Stomach smooth muscle (tissue), 2 donors: Measurements from ENCODE around the gene FOXF1.

Experiments used
- H3K27ac ChIP-seq: one replicate; pipeline ENCODE4 v1.7.0; 2013; ENCODE audit warnings: mild to moderate bottlenecking, low read length, inconsistent platforms
- H3K27me3 ChIP-seq, 2 donors: one replicate each; pipeline ENCODE4 v1.7.0; 2013; ENCODE audit warnings: low read length in 2 of 2; ENCODE audit not compliant: insufficient read depth in 2 of 2, control insufficient read depth in 1 of 2
- H3K36me3 ChIP-seq, 2 donors: one replicate each; pipeline ENCODE4 v1.7.0; 2013; ENCODE audit warnings: low read length in 2 of 2; ENCODE audit not compliant: control insufficient read depth in 2 of 2, insufficient read depth in 2 of 2
- H3K4me1 ChIP-seq: one replicate; pipeline ENCODE4 v1.7.0; 2013; ENCODE audit warnings: low read length; ENCODE audit not compliant: control insufficient read depth, insufficient read depth
- H3K4me3 ChIP-seq, 2 donors: one replicate each; pipeline ENCODE4 v1.7.0; 2013; ENCODE audit warnings: low read length in 2 of 2
- H3K9ac ChIP-seq, 2 donors: one replicate each; pipeline ENCODE4 v1.7.0; 2013; ENCODE audit warnings: low read length in 2 of 2, mild to moderate bottlenecking in 1 of 2
- H3K9me3 ChIP-seq, 2 donors: one replicate each; pipeline ENCODE4 v1.7.0; 2013; ENCODE audit warnings: low read length in 2 of 2; ENCODE audit not compliant: control insufficient read depth in 2 of 2
- donor health status: healthy.
- donor health status: Pancreatic carcinoma.

The FOXF1 gene

DNA sequence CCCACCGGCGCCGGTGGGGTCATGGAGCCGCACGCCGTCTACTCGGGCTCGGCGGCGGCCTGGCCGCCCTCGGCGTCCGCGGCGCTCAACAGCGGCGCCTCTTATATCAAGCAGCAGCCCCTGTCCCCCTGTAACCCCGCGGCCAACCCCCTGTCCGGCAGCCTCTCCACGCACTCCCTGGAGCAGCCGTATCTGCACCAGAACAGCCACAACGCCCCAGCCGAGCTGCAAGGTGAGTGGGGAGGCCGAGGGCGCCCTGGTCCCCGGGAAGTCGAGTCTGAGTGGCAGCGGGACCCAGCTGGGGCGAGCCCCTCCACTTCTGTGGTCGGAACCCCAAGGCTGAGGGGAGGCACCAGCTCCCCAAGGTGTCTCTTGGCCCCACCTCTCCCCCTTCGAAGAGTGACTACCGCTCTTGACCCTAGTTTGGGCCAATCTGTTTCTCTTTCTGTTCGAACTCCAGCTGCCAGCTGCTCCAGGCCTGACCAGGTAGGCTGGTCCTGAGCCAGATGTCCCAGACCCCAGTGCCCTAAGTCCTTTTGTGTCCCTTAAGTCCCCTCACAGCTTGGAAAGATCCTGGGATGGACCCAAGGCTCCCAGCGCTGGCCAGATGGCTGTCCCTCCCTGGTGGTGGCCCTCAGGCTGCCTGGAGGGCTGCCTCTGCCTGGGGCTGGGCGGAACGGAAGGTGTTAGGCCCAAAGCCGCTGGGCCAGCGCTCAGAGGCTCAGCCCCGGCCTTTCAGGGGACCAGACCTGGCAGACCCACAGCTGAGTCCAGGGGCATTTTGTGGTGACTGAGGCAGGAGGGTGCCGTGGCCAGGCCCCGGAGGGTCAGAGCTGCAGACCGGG is 1.2 kb downstream of the FOXF1 start:
- Histone ChIP-seq H3K4me3 (peak overlapping the region; percentile 74 to 98), H3K9ac (peak overlapping the region; percentile 87 to 98), H3K36me3 (peaks cover 7 to 26% of the 10 kb centered on the region in 2 donors), H3K9me3 (no peaks in the 10 kb centered on the region), H3K27ac (peak overlapping the region; percentile 96), H3K4me1 (peaks cover 26% of the 10 kb centered on the region), H3K27me3 (peaks cover 0 to 2% of the 10 kb centered on the region in 2 donors)

DNA sequence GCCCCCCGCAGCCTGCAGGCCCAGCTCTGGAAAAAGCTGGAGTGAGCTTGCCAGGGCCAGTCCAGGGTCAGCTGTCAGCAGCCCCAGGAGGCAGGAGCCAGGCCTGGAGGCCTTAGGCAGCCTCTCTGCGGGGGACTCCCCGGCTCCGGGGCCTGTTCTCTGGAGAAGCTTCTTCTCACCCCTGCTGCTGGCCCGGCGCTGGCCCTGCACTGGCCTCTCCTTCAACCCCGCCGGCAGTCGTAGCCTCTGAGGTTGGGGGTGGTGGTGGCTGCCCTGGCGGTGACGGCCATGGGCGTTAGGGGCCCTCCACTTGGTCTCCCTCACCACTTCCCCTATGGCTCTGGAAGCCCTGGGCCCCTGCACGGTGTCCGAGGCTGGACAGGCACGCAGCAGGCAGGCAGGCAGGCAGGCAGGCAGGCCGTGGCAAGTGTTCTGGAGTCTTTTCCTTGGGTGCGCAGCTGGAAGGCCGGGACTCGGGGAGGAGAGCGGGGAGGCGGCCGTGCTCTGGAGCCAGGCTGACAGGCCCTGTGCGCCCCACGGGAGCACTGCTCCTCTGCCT is 2.1 kb downstream of the FOXF1 start:
- Histone ChIP-seq H3K27me3 (peaks cover 0 to 2% of the 10 kb centered on the region in 2 donors), H3K9me3 (no peaks in the 10 kb centered on the region), H3K4me1 (peaks cover 26% of the 10 kb centered on the region), H3K9ac (peak overlapping the region; percentile 87 to 98), H3K27ac (peak overlapping the region; percentile 96), H3K4me3 (peak overlapping the region; percentile 74 to 98), H3K36me3 (peaks cover 7 to 26% of the 10 kb centered on the region in 2 donors)

DNA sequence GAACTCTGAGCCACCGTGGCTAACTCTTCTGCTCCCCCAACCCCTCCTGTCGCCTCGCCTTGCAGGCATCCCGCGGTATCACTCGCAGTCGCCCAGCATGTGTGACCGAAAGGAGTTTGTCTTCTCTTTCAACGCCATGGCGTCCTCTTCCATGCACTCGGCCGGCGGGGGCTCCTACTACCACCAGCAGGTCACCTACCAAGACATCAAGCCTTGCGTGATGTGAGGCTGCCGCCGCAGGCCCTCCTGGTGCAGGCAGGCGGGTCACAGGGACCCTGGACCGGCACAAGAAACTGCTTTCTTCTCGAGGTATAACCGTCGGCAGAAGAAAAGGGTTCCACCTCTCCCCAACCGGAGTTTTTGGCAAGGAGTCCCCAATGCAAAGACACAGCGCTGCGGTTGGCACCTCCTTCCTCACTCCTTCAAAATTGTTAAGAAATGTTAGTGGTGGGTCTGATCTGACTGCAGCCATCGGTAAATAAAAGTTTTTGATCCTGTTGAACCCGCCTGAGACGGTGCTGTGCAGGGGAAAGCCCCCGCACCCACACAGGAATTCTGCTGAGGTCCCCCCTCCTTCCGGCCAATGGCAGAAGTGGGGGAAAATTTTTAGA is 2.6 kb downstream of the FOXF1 start:
- H3K27ac ChIP-seq = peak overlapping the region; percentile 96
- H3K27me3 ChIP-seq = no peaks in the 10 kb centered on the region
- peaks cover 7 to 26% of the 10 kb centered on the region in 2 donors for H3K36me3 ChIP-seq
- no peaks in the 10 kb centered on the region for H3K9me3 ChIP-seq
- H3K4me1 ChIP-seq = peaks cover 27% of the 10 kb centered on the region
- peak overlapping the region; percentile 87 to 98 for H3K9ac ChIP-seq
- peak overlapping the region; percentile 74 to 98 for H3K4me3 ChIP-seq

DNA sequence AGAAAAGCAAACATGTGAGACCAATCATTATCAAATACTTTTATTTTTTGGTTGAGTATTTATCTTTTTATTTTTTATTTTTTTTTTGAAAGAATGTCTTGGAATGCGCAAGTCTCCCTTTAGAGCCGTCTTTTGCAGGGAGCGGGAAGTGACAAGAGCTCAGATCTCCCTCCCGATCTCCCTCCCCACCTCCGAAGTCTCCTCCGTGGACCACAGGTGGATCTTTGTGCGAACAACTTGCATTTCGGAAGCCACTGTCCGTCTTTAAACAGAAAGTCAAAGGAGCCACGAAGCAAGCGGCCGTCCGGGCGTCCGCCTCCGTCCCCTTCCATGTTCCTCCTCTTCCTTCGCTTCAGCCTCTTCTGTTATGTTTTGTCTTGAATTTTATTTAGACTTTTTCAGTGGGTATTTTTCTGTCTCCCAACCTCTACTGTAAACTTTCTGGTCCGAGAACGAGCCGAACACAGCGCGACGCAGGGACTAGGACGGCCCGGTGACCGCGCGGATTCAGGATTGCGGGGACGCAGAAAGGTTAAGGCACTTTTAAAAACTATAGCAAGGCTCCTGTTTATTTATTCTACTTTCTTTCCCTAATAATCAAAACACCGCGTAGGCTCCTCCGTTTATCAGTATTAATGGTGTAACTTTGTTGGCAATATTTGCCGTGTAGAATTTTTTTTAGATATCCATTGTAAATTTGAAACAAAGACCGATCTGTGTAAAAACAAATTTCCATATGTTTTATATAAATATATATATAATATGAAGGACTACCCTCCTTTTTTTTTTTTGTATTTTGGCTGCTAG is 3.3 kb downstream of the FOXF1 start:
- Histone ChIP-seq H3K36me3 (peaks cover 7 to 26% of the 10 kb centered on the region in 2 donors), H3K9ac (peak overlapping the region; percentile 87 to 98), H3K4me1 (peaks cover 28% of the 10 kb centered on the region), H3K27me3 (no peaks in the 10 kb centered on the region), H3K9me3 (no peaks in the 10 kb centered on the region), H3K4me3 (peak overlapping the region; percentile 74 to 98), H3K27ac (peak overlapping the region; percentile 96)

DNA sequence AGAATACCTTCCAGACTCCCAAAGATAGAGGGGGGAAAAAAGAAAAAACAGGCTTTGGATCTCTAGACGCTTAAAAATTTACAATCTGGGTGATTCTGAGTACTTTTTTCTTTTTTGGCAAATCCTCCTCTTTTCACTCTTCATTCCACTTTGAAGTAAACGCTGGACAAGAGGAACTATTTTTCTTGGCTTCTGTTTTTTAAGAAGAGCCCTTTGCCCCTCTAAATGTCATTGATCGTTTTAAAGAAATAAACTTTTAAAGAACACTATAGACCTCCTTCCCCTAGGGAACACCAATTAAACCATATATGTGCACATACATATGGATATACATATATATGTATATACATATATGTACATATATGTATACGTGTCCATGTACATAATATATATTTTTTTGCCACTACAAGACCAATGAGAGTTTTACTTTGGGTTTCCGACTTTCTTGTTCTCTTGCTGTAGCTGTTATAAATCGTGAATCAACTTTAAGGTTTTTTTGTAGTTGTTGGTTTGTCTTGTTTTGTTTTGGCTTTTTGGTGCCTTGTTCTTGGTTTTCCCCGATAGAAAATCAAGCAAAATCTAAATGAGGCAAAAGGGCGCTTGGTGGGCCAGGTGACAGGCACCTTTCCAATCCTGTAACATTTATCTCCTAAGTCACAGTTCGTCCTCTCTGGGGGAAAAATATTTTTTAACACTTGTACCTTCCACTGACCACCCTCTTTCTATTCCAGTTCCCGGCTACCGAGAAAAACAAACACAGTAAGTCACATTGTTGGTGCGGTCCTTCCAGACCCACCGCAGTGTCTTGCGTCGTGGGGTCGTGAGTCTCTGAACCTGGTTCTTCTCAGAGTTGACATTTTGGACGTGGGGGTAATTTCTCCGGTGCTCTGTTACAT is 4.4 kb downstream of the FOXF1 start:
- Histone ChIP-seq H3K27ac (peak overlapping the region; percentile 93), H3K9ac (peak overlapping the region; percentile 87 to 98), H3K36me3 (peaks cover 7 to 26% of the 10 kb centered on the region in 2 donors), H3K4me3 (peak overlapping the region; percentile 93 to 98), H3K9me3 (no peaks in the 10 kb centered on the region), H3K27me3 (no peaks in the 10 kb centered on the region), H3K4me1 (peaks cover 37% of the 10 kb centered on the region)

DNA sequence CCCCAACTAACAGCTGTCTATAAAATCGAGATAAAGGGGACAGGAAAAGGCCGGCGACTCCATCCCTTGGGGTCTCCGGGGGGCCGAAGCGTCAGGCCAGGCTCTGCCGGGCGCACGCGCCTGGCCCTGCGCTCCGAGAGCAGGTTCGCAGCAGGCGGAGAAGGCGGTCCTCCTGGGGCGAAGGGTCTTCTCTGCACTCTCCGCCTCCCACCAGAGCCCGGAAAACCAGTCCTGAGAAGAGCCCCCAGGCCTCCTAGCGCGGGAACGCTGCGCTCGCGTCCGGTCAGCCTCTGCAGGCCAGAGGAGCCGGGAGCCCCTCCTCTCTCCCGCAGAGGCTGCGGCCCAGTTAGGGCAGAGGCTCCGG is 5.1 kb downstream of the FOXF1 start:
- Histone ChIP-seq H3K9ac (peak overlapping the region; percentile 87 to 98), H3K9me3 (no peaks in the 10 kb centered on the region), H3K27me3 (no peaks in the 10 kb centered on the region), H3K27ac (peak overlapping the region; percentile 93), H3K4me1 (peaks cover 43% of the 10 kb centered on the region), H3K4me3 (peak overlapping the region; percentile 93 to 98), H3K36me3 (peaks cover 7 to 26% of the 10 kb centered on the region in 2 donors)

DNA sequence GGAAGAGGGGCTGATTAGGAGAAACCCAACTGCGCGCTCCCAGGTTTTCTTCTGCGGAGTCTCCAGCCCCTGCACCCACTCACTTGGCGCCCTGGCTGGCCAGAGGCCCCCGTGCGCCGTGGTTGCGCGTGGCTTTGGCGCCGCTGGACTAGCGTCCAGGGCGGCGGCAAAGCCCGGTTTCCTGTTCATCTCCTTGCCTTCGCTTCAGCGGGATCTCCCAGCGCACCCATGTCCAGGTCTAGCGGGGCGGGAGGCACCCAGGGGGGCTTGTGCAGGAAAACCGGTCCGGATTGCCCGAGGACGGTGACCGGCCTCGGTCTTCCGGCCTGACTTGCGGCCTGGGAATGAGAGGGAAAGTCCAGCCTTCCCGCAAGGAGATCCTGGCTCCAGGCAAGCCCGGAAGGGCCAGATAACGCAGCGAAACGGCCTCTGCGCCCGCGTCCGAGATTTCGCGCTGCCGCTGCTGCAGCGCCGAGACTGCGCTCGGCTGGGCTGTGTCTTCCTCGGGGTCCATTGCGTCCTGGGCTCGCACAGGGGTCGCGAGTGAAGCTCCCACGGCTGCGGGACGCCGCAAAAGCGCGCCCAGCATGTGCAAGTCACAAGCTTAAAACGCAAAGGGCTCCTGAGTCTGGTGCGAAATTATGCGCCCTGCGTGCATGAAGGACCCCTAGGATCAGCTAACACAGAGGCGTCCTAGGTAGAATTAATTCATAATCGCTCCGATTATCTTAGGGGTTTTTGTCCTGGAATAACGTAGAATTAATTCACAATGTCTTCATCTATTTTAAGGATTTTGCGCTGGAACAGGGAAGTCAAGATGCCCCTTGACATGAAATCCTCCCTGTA is 5.7 kb downstream of the FOXF1 start:
- Histone ChIP-seq H3K9ac (peak overlapping the region; percentile 87 to 98), H3K27me3 (no peaks in the 10 kb centered on the region), H3K27ac (peak overlapping the region; percentile 93), H3K9me3 (no peaks in the 10 kb centered on the region), H3K4me3 (peak overlapping the region; percentile 93 to 98), H3K4me1 (peaks cover 49% of the 10 kb centered on the region), H3K36me3 (peaks cover 7 to 26% of the 10 kb centered on the region in 2 donors)

DNA sequence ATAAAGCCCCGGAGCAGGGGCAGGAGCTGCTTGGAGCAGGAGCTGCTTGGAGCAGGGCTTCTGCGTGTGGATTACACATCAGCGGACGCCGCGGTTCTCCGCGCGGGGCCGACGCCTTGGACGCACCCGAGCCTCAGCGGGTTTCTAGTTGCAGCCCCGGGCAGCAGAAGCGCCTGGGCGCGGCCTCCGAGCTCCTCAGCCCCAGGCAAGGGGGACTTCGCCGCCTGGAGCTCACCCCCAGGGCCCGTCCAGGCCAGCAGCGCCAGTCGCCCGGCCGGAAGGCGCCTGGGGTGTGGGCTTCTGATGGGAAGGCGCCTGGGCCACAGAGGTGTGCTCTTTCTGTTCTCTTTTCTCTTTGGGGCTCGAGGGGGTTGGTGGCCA is 6.3 kb downstream of the FOXF1 start:
- peak overlapping the region; percentile 93 to 98 for H3K4me3 ChIP-seq
- no peaks in the 10 kb centered on the region for H3K9me3 ChIP-seq
- peak overlapping the region; percentile 87 to 98 for H3K9ac ChIP-seq
- no peaks in the 10 kb centered on the region for H3K27me3 ChIP-seq
- peaks cover 50% of the 10 kb centered on the region for H3K4me1 ChIP-seq
- H3K27ac ChIP-seq = peak overlapping the region; percentile 93
- peaks cover 6 to 26% of the 10 kb centered on the region in 2 donors for H3K36me3 ChIP-seq

DNA sequence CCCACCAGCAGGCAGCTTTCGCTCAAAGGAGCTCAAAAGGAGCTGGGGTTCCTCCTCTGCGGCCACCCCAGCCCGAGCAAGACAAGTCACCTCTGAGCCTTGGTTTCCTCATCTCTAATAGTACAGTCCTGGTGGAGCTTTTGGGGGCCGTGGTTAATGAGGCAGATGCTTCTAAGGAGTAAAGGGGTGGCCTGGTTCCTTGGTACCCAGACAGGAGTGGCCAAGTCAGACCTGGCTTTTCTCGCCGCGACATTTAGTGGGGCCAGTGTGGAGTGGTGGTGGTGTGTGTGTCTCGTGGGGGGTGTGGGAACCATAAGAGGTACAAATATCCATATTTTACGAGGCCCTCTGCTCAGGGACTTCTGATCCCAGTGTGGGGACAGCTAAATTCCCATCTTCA is 6.7 kb downstream of the FOXF1 start:
- Histone ChIP-seq H3K9me3 (no peaks in the 10 kb centered on the region), H3K36me3 (peaks cover 5 to 26% of the 10 kb centered on the region in 2 donors), H3K4me3 (peak overlapping the region; percentile 93 to 98), H3K27ac (peak overlapping the region; percentile 93), H3K9ac (peak overlapping the region; percentile 87 to 98), H3K4me1 (peaks cover 50% of the 10 kb centered on the region), H3K27me3 (no peaks in the 10 kb centered on the region)
